Transverse colon (tissue), 4 donors: ENCODE data around the gene ZDHHC3.

Experiments
- POLR2AphosphoS5 ChIP-seq, 3 donors: sonication (generic); formaldehyde crosslinking; IDR thresholded peaks; one replicate each; pipeline ENCODE4 v1.6.1; 2016; ENCODE audit warnings: antibody characterized with exemption in 3 of 3
- TF ChIP-seq, protein P1 (sequence below), 5 experiments: fragments of 200-600 bp in 3 of 5; fragments of 450-650 bp in 2 of 5; sonication (generic) in 3 of 5; IDR thresholded peaks; 1 replicate in 2 of 5; 2 replicates in 3 of 5; pipeline ENCODE4 v1.5.1; 2016 to 2017; ENCODE audit warnings: antibody characterized with exemption in 5 of 5, inconsistent platforms in 3 of 5, mild to moderate bottlenecking in 2 of 5, moderate library complexity in 1 of 5

GRCh38 chr3:44983484-44983941, 7.5 kb upstream of the ZDHHC3 start:
- TF ChIP-seq, protein P1, sequence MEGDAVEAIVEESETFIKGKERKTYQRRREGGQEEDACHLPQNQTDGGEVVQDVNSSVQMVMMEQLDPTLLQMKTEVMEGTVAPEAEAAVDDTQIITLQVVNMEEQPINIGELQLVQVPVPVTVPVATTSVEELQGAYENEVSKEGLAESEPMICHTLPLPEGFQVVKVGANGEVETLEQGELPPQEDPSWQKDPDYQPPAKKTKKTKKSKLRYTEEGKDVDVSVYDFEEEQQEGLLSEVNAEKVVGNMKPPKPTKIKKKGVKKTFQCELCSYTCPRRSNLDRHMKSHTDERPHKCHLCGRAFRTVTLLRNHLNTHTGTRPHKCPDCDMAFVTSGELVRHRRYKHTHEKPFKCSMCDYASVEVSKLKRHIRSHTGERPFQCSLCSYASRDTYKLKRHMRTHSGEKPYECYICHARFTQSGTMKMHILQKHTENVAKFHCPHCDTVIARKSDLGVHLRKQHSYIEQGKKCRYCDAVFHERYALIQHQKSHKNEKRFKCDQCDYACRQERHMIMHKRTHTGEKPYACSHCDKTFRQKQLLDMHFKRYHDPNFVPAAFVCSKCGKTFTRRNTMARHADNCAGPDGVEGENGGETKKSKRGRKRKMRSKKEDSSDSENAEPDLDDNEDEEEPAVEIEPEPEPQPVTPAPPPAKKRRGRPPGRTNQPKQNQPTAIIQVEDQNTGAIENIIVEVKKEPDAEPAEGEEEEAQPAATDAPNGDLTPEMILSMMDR (IDR thresholded peaks at IDR 0.05) = no peak
- TF ChIP-seq POLR2AphosphoS5 (IDR thresholded peaks at IDR 0.05) = no peak
